Fibroblast of lung (primary cell): ENCODE data around the gene RRN3.
"Not testable (repeated sequence)": the region's sequence is repeated elsewhere in the genome, so short reads cannot be mapped to it uniquely, and the experiment has no call there.

Experiments used
- EZH2 ChIP-seq: IDR thresholded peaks from 2 replicates; pipeline ENCODE4 v1.5.1; 2012; ENCODE audit warnings: low read length, control low read depth, mild to moderate bottlenecking; ENCODE audit errors: missing control alignments
- TF ChIP-seq, protein P1 (sequence below), 2 donors: IDR thresholded peaks in 1 of 2; conservative IDR thresholded peaks in 1 of 2; 1 replicate in 1 of 2; 2 replicates in 1 of 2; pipeline ENCODE4 v1.5.1; 2011 to 2012; ENCODE audit warnings: low read length in 2 of 2, control low read depth in 1 of 2, inconsistent platforms in 1 of 2, low read depth in 1 of 2, mild to moderate bottlenecking in 1 of 2

- TF ChIP-seq, protein P1, sequence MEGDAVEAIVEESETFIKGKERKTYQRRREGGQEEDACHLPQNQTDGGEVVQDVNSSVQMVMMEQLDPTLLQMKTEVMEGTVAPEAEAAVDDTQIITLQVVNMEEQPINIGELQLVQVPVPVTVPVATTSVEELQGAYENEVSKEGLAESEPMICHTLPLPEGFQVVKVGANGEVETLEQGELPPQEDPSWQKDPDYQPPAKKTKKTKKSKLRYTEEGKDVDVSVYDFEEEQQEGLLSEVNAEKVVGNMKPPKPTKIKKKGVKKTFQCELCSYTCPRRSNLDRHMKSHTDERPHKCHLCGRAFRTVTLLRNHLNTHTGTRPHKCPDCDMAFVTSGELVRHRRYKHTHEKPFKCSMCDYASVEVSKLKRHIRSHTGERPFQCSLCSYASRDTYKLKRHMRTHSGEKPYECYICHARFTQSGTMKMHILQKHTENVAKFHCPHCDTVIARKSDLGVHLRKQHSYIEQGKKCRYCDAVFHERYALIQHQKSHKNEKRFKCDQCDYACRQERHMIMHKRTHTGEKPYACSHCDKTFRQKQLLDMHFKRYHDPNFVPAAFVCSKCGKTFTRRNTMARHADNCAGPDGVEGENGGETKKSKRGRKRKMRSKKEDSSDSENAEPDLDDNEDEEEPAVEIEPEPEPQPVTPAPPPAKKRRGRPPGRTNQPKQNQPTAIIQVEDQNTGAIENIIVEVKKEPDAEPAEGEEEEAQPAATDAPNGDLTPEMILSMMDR (conservative IDR thresholded peaks at IDR 0.05 in 1 of 2, IDR thresholded peaks at IDR 0.05 in 1 of 2; ENCODE audit: low read depth in 1 of 2, low read length in 2 of 2), result not testable (repeated sequence)
- not testable (repeated sequence) for TF ChIP-seq EZH2
Observed at GRCh38 chr16:15142891-15143600, 49.0 kb upstream of the RRN3 start.
